RWPE1 (cell line): ENCODE results near the gene ENO1.

ENCODE experiments used
- CTCF ChIA-PET: fragments of 350-600 bp; sonication (Branson Sonifier 250); formaldehyde crosslinking; extraction: SDS; loops from one replicate; lab custom pipeline; 2021; lab: Yijun Ruan, JAX
- POLR2A ChIA-PET: fragments of 400-600 bp; formaldehyde crosslinking; extraction: SDS; loops from one replicate; lab custom pipeline; 2020; ENCODE audit warnings: antibody characterized with exemption; ENCODE audit not compliant: low non-redundant PET; lab: Yijun Ruan, JAX
- DNase-seq: peaks from one replicate; pipeline ENCODE4 v3.0.0; 2012; ENCODE audit warnings: low spot score
- H3K27ac ChIP-seq: fragments of 450-650 bp; 2 replicates; pipeline ENCODE4 v1.5.1; 2017
- TF ChIP-seq, protein P1 (sequence below): fragments of 450-650 bp; conservative IDR thresholded peaks from 2 replicates; pipeline ENCODE4 v1.5.1; 2017; ENCODE audit warnings: low read depth, mild to moderate bottlenecking

Gene ENO1

DNA sequence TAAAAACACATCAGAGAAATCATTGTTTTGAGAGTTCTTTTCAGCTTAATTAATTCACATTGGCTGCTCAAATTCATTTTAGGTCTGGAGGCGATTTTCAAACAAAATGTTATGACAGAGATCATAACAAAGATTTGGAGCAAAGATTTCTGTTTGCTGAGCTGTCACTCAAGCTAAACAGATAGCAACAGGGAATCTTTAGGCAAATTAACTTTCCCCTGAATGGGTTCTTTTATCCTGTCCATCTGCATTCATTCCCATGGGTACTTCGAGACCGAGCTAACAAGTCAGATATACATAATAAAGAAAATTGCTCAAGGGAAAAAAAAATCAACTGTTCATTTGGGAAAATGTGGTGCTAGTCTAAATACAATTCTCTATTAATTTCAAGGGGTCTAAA, 37.0 kb upstream of the ENO1 start:
- POLR2A ChIA-PET: no interaction called here
- DNase-seq: no peak
- TF ChIP-seq, protein P1, sequence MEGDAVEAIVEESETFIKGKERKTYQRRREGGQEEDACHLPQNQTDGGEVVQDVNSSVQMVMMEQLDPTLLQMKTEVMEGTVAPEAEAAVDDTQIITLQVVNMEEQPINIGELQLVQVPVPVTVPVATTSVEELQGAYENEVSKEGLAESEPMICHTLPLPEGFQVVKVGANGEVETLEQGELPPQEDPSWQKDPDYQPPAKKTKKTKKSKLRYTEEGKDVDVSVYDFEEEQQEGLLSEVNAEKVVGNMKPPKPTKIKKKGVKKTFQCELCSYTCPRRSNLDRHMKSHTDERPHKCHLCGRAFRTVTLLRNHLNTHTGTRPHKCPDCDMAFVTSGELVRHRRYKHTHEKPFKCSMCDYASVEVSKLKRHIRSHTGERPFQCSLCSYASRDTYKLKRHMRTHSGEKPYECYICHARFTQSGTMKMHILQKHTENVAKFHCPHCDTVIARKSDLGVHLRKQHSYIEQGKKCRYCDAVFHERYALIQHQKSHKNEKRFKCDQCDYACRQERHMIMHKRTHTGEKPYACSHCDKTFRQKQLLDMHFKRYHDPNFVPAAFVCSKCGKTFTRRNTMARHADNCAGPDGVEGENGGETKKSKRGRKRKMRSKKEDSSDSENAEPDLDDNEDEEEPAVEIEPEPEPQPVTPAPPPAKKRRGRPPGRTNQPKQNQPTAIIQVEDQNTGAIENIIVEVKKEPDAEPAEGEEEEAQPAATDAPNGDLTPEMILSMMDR: no peak
- CTCF ChIA-PET: interaction anchor here (0.6 to 1.7 kb wide), 2 partner anchors 186 to 267 kb away, joined by 4 to 5 read pairs; no protein-coding TSS in a partner anchor
- no peak overlapping the region for H3K27ac ChIP-seq

DNA sequence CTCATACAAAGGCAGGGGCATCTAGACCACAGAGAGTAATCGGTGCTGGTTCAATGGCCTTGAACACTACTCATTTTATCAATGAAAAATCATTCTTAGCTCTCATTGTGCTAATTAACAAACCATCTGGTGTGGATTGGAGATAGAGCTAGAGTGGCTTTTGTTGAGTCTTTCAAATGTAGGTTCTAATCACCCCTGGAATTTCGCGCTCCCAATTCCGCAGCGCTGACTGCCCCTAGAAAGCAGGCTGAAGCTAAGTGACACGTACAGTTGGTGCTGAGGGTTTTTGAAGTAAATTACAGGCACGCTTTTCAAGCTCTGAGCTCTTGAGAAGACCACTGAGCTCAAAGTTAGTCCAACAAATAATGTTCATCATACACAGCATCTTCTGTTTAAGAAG, 36.0 kb upstream of the ENO1 start:
- TF ChIP-seq, protein P1: no peak
- ChIA-PET CTCF (interaction anchor here (0.7 to 1.7 kb wide), 3 partner anchors 66 to 187 kb away, joined by 3 to 5 read pairs (median 4); no protein-coding TSS in a partner anchor), POLR2A (no interaction called here)
- no peak overlapping the region for H3K27ac ChIP-seq
- DNase-seq: no peak

DNA sequence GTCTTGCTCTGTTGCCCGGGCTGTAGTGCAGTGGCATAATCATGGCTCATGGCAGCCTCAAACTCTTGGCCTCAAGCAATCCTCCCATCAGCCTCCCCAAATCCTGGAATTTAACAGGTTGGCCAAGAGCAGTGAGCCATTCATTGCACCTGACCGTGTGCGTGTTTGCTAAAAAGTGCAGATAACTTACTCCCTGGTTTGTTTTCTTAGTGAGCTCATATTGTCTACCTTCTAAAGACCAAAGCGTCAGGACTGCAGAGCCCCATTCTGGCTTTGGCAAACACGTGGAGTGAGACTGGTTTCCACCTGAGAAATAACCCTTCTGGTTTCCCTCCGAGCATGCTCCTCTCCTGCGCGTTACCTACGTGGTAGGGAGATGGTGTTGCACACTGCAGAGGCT, 35.0 kb upstream of the ENO1 start:
- ChIA-PET POLR2A (no interaction called here), CTCF (interaction anchor here (1.0 kb wide), 1 partner anchor 65 kb away, joined by 3 read pairs; no protein-coding TSS in a partner anchor)
- no peak for DNase-seq

DNA sequence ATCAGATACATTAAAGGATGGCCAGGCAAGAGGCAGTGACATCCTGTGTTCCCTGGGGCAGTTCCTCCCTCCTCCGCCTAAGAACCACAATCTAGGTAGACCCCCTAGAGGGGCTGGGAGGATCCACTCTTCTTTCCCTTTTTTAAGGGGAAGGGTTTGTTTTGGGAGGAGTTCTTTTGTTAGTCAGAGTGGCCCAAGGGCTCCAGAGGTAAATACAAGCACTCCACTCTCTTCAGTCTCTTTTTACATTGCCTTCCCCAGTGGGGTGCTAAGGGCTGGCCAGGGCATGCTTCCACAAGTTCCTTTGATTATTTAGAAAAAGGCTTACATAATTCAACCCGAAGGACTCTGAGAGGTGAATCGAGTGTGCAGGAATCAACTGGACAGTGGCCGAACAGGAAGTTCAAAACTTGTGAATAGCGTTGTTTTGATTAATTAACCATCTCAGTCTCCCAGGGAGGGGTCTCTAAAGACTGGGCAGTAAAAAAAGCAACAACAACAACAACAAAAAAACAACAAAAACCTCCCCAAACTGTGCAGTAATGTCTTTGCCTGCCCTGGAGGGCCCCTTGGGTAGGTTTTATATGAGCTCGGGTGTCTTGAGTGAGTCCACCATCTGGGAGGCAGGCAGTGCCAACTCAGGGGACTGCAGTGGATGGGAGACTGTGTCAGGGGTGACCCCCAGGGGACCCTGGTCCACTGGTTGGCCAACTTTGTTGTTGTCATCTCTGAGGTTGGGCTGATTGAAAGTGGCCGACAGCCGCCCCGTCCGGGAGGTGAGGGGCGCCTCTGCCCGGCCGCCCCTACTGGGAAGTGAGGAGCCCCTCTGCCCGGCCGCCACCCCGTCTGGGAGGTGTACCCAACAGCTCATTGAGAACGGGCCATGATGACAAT, 33.2 kb upstream of the ENO1 start:
- TF ChIP-seq, protein P1: no peak
- CTCF ChIA-PET: no interaction called here
- POLR2A ChIA-PET: no interaction called here
- H3K27ac ChIP-seq: peak overlapping the region; percentile 65
- peak; percentile 52 for DNase-seq

More for the DNA sequence above, 35.0 kb upstream of the ENO1 start:
- TF ChIP-seq, protein P1: no peak
- H3K27ac ChIP-seq: no peak overlapping the region

DNA sequence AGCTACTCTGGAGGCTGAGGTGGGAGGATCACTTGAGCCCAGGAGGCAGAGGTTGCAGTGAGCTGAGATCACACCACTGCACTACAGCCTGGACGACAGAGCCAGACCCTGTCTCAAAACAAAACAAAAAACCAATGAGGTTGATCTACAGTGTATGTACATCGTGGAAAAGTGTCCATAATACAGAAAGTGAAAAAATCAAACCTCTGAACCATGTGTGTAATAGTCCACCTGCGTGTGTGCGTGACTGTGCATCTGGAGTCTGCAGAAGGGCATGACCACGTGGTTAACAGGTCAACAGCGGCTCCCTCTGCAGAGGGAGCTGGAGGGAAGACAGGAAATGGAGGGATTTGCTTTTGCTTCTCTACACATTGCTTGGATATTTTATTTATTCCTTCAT, 32.4 kb upstream of the ENO1 start:
- TF ChIP-seq, protein P1: no peak
- peak overlapping the region; percentile 65 for H3K27ac ChIP-seq
- DNase-seq: no peak
- CTCF ChIA-PET: interaction anchor here (1.2 kb wide), 1 partner anchor 362 kb away, joined by 6 read pairs; no protein-coding TSS in a partner anchor
- POLR2A ChIA-PET: interaction anchor here (0.6 kb wide), 1 partner anchor 322 kb away, joined by 3 read pairs; no protein-coding TSS in a partner anchor

DNA sequence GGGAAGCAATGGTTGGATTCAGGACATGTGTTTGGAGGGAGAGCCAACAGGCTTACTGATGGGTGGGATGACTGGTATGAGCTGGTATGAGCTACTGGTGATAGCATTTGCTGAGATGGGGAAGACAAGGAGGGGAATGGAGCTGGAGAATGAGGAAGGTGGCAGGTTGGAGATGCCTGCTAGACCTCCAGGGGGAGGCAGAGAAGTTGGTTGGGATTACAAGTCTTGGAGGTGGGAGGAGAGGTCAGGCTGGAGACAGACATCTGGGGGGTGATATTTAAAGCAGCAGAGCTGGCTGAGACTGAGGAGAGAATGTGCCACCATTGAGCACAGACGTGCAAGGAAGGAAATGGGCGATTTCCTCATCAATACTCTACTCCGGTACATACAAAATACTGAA, 31.8 kb upstream of the ENO1 start:
- ChIA-PET CTCF (interaction anchor here (1.2 kb wide), 1 partner anchor 363 kb away, joined by 6 read pairs; no protein-coding TSS in a partner anchor), POLR2A (interaction anchor here (0.6 kb wide), 1 partner anchor 321 kb away, joined by 3 read pairs; no protein-coding TSS in a partner anchor)
- DNase-seq: no peak
- peak overlapping the region; percentile 65 for H3K27ac ChIP-seq
- TF ChIP-seq, protein P1: no peak
